Keratinocyte (primary cell): ENCODE measurements around the gene PDIA6. TPM values are rescaled to one million over a fixed set of nuclear protein-coding genes. Genes with fewer than 3 reads are reported as not detected.
A peak's percentile ranks its signal among the peaks of the same experiment; 100 is the strongest.

ENCODE experiments used
- DNase-seq: peaks from one replicate; pipeline ENCODE4 v3.0.0-alpha.2; 2011; ENCODE audit warnings: low read depth, missing footprints, low spot score
- FAIRE-seq: peaks from 2 replicates; lab custom pipeline; 2011; peaks lifted over from hg19 to GRCh38; lab: Jason Lieb, UNC
- H2AFZ ChIP-seq: 2 replicates; pipeline ENCODE4 v1.6.0; 2012; ENCODE audit warnings: low read length, control low read depth, inconsistent platforms; ENCODE audit not compliant: control insufficient read depth
- H3K27ac ChIP-seq: 2 replicates; pipeline ENCODE4 v1.5.1; 2011; ENCODE audit warnings: low read length; ENCODE audit not compliant: control insufficient read depth, insufficient read depth
- H3K27me3 ChIP-seq: 3 replicates; pipeline ENCODE4 v1.6.0; 2011; ENCODE audit warnings: low read length; ENCODE audit not compliant: control insufficient read depth, insufficient read depth; ENCODE audit errors: extremely low read depth
- H3K36me3 ChIP-seq, 2 experiments: 2 replicates in 1 of 2; 3 replicates in 1 of 2; pipeline ENCODE4 v1.5.1; 2011; ENCODE audit warnings: low read length in 2 of 2, mild to moderate bottlenecking in 1 of 2; ENCODE audit not compliant: control insufficient read depth in 2 of 2, insufficient read depth in 2 of 2; ENCODE audit errors: extremely low read depth in 1 of 2
- H3K4me1 ChIP-seq: 3 replicates; pipeline ENCODE4 v1.5.1; 2011; ENCODE audit warnings: low read length; ENCODE audit not compliant: control insufficient read depth, insufficient read depth; ENCODE audit errors: extremely low read depth
- H3K4me2 ChIP-seq: 3 replicates; pipeline ENCODE4 v1.6.0; 2011; ENCODE audit warnings: low read depth, low read length; ENCODE audit not compliant: control insufficient read depth, insufficient read depth; ENCODE audit errors: extremely low read depth
- H3K4me3 ChIP-seq, 3 experiments: fragments of 200-600 bp in 1 of 3; sonication (generic) in 1 of 3; 2 replicates in 2 of 3; 3 replicates in 1 of 3; pipeline ENCODE4 v1.5.1; 2011 to 2016; ENCODE audit warnings: low read length in 3 of 3, mild to moderate bottlenecking in 3 of 3, control low read depth in 2 of 3, inconsistent platforms in 1 of 3, low read depth in 1 of 3, mixed read lengths in 1 of 3, mixed run types in 1 of 3, moderate library complexity in 1 of 3; ENCODE audit not compliant: control insufficient read depth in 2 of 3, insufficient read depth in 2 of 3; ENCODE audit errors: extremely low read depth in 1 of 3
- H3K79me2 ChIP-seq: 2 replicates; pipeline ENCODE4 v1.6.0; 2012; ENCODE audit warnings: low read length; ENCODE audit not compliant: control insufficient read depth, insufficient read depth
- H3K9ac ChIP-seq: 3 replicates; pipeline ENCODE4 v1.6.0; 2011; ENCODE audit warnings: low read length; ENCODE audit not compliant: control insufficient read depth, insufficient read depth; ENCODE audit errors: extremely low read depth
- H3K9me1 ChIP-seq: 3 replicates; pipeline ENCODE4 v1.6.0; 2011; ENCODE audit warnings: low read length; ENCODE audit not compliant: control insufficient read depth, insufficient read depth; ENCODE audit errors: extremely low read depth
- H3K9me3 ChIP-seq: 2 replicates; pipeline ENCODE4 v1.5.1; 2012; ENCODE audit warnings: low read depth, low read length; ENCODE audit not compliant: control insufficient read depth
- H4K20me1 ChIP-seq: 3 replicates; pipeline ENCODE4 v1.6.0; 2011; ENCODE audit warnings: low read length; ENCODE audit not compliant: control insufficient read depth, insufficient read depth; ENCODE audit errors: extremely low read depth
- CTCF ChIP-seq, 3 experiments: IDR thresholded peaks in 1 of 3; conservative IDR thresholded peaks in 1 of 3; optimal IDR thresholded peaks in 1 of 3; 2 replicates in 2 of 3; 3 replicates in 1 of 3; pipeline versions ENCODE3 to v1.5.1; 2011; ENCODE audit warnings: low read length in 3 of 3, mild to moderate bottlenecking in 3 of 3, moderate library complexity in 2 of 3, control low read depth in 1 of 3, inconsistent platforms in 1 of 3; ENCODE audit not compliant: insufficient read depth in 2 of 3; ENCODE audit errors: extremely low read depth in 1 of 3
- EZH2 ChIP-seq: IDR thresholded peaks from one replicate; pipeline ENCODE4 v1.6.1; 2012; ENCODE audit warnings: inconsistent platforms, mild to moderate bottlenecking, low read length, moderate library complexity
- dilution Hi-C: fragments of 300-500 bp; cut with MboI; formaldehyde crosslinking; loops from one replicate; pipeline ENCODE4 v1.7.0; 2020; ENCODE audit warnings: low sequenced_read_pairs; ENCODE audit not compliant: extremely low pct_ligation_motif_present
- polyA plus RNA-seq, 5 experiments: library from polyadenylated mRNA; depleted of rRNA in 3 of 5; stranded (reverse) in 3 of 5; stranded (forward) in 1 of 5; unstranded in 1 of 5; fragments of >200 nt; gene quantifications; 1 replicate in 1 of 5; 2 replicates in 3 of 5; 3 replicates in 1 of 5; pipeline versions ENCODE4 v1.2.1 to v1.2.3, GENCODE V29; 2011 to 2012; ENCODE audit warnings: missing spikeins in 2 of 5, low read depth in 1 of 5, low replicate concordance in 1 of 5

PDIA6 gene
- polyA plus RNA-seq, 1 donor (not counting 4 experiments of a cell fraction or from before 2014, with no cell fraction given): 310 TPM

DNA sequence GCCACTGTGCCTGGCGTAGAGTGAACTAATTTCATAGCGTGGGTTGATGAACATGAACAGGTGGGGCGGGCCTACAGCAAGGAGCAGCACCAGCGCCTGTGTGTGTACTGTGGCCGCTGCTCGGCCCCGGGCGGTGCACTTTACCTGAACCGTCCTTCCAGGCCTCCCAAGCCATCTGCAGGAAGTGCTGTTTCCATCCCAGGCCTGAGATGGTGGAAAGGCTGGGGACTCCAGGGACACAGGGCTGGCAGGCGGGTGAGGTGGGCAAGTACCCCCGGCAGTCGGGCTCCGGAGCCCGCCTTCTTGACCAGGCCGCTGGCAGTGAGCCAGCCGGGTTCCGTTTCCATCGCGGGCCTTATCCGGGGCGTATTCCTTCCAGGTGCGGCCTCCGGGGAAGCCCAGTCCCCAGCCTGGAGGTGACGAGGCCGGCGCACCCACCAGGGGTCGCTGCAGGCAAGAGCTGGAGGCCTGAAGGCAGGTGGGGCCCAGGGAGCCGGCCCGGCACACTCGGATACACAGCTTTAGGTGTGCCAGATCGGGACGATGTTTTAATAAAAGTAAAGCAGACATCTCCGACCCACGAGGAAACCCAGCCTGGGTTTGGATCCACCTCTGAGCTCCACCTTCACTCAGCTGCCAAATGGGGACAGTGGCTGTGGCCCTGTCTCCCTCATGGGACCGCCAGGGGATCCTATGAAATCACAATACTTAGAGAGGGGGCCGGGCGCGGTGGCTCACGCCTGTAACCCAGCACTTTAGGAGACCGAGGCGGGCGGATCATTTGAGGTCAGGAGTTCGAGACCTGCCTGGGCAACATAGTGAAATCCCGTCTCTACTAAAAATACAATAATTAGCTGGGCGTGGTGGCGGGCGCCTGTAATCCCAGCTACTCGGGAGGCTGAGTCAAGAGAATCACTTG is 22.7 kb upstream of the PDIA6 start:
- dilution Hi-C loops: no loop called here
- Histone ChIP-seq H3K4me3 (no peak overlapping the region), H3K4me1 (no peaks in the 10 kb centered on the region), H3K9me3 (no peaks in the 10 kb centered on the region), H3K36me3 (no peaks in the 10 kb centered on the region), H2AFZ (no peak overlapping the region), H3K27me3 (peaks cover 10% of the 10 kb centered on the region), H4K20me1 (no peaks in the 10 kb centered on the region), H3K4me2 (no peak overlapping the region), H3K79me2 (no peaks in the 10 kb centered on the region), H3K9ac (no peak overlapping the region), H3K9me1 (no peaks in the 10 kb centered on the region), H3K27ac (no peak overlapping the region)
- FAIRE-seq: no peak
- TF ChIP-seq EZH2 (no peak), CTCF (optimal IDR thresholded peaks at IDR 0.05 in 1 of 3, IDR thresholded peaks at IDR 0.05 in 1 of 3, conservative IDR thresholded peaks at IDR 0.05 in 1 of 3; ENCODE audit: extremely low read depth in 1 of 3, insufficient read depth in 2 of 3, low read length in 3 of 3) (peak; percentile 65 to 94 (median 89))
- DNase-seq: peak; percentile 13

DNA sequence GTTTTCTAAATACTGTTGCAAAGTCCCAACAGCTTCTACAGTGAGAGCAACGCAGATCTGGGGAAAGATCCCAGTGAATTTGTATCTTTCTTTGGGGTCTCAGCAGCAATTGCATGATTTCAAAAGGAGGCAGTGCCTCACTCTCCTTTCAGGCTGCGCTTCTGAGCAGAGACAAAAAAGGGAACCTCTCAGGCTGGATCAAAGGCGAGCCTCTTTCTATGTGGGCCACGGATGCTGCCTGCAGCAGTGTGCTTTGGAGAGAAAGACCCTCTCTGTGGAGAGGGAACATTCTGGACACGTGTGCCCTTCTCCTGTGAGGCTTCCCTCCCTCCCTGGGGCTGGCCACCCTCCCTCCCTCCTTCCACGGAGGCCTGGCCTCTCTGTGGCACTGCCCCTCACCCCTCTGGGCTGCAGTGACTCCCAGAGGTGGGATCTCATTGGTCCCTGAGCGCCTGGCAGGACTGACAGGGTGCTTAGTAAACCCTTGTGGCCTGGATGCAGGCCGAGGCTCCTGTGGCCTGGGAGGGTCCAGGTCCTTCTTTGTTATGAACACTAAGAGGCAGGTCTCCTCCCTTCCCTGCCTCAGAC is 21.6 kb upstream of the PDIA6 start:
- Histone ChIP-seq H3K4me2 (no peak overlapping the region), H3K79me2 (no peaks in the 10 kb centered on the region), H3K9ac (no peak overlapping the region), H3K9me3 (no peaks in the 10 kb centered on the region), H3K36me3 (no peaks in the 10 kb centered on the region), H3K27ac (no peak overlapping the region), H2AFZ (no peak overlapping the region), H3K9me1 (no peaks in the 10 kb centered on the region), H3K4me1 (no peaks in the 10 kb centered on the region), H4K20me1 (no peaks in the 10 kb centered on the region), H3K4me3 (no peak overlapping the region), H3K27me3 (peaks cover 10% of the 10 kb centered on the region)
- no peak for FAIRE-seq
- dilution Hi-C loops: no loop called here
- DNase-seq: no peak
- no peak for TF ChIP-seq EZH2
- no peak for TF ChIP-seq CTCF (optimal IDR thresholded peaks at IDR 0.05 in 1 of 3, IDR thresholded peaks at IDR 0.05 in 1 of 3, conservative IDR thresholded peaks at IDR 0.05 in 1 of 3; ENCODE audit: extremely low read depth in 1 of 3, insufficient read depth in 2 of 3, low read length in 3 of 3)
